Effector memory CD8-positive, alpha-beta T cell (primary cell): ENCODE measurements around the gene RGS3.
A peak's percentile ranks its signal among the peaks of the same experiment; 100 is the strongest.

Experiments
- ATAC-seq: fragments of 150-1000 bp; cut with Tn5 transposase; replicated peaks from 2 replicates; pipeline ENCODE4 v1.10.0; 2021; ENCODE audit warnings: mild to moderate bottlenecking, moderate library complexity
- DNase-seq, 3 experiments: peaks; one replicate each; pipeline ENCODE4 v3.0.0; 2021
- H3K27ac Mint-ChIP-seq, 2 donors: one replicate each; pipeline ENCODE4 v1.8.0; 2022; ENCODE audit warnings: mild to moderate bottlenecking in 2 of 2, mixed read lengths in 2 of 2, moderate library complexity in 2 of 2
- H3K27me3 Mint-ChIP-seq, 2 donors: one replicate each; pipeline ENCODE4 v1.8.0; 2022; ENCODE audit warnings: mixed read lengths in 2 of 2
- H3K36me3 Mint-ChIP-seq: one replicate; pipeline ENCODE4 v1.8.0; 2022; ENCODE audit warnings: mild to moderate bottlenecking, moderate library complexity, mixed read lengths; ENCODE audit not compliant: insufficient read depth
- H3K4me1 Mint-ChIP-seq, 2 donors: one replicate each; pipeline ENCODE4 v1.8.0; 2022; ENCODE audit warnings: low read depth in 2 of 2, mixed read lengths in 2 of 2
- H3K4me3 Mint-ChIP-seq, 2 donors: one replicate each; pipeline ENCODE4 v1.8.0; 2022; ENCODE audit warnings: mild to moderate bottlenecking in 2 of 2, mixed read lengths in 2 of 2, moderate library complexity in 2 of 2
- H3K9me3 Mint-ChIP-seq, 2 donors: one replicate each; pipeline ENCODE4 v1.8.0; 2022; ENCODE audit warnings: mixed read lengths in 2 of 2

The RGS3 gene

DNA sequence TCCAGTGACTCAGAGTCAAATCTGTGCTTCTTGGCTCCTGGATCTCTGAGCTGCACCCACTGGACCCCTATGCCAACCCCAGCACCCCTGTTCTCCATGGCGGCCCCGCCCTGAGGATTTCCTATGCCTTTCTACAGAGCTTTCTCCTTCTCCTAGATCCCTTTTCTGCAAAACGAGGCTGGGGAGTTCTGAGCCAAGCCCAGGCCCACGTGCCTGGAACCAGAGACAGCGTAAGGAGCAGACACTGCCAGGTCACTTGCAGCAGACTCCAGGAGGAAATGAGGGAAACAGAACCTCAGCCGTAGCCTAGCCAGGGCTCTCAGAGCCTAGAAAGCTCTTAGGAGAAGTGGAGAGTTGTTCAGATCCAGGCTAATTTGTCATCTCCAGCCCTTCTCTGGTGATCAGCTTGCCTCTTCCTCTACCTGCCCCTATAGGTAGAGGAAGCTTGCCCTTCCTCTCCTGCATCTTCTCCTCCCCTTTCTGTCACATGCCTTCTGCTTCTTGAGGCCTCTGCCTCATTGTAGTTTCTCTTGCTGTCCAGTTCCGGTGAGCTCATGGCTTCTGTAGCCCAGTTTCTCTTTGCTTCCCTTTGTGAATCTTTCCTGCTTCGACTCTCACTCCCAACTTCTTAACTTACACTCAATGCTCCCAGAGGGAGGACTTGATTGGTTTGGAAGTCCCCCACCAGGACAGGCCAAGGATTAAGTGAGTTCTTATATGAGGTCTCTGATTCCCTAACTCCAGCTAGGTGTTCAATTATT lies 163.4 kb downstream of the RGS3 start:
- Mint-ChIP-seq H3K4me3 (no peak overlapping the region), H3K36me3 (no peaks in the 10 kb centered on the region)

GRCh38 chr9:113628621-113629020 lies 165.1 kb downstream of the RGS3 start:
- Mint-ChIP-seq H3K27ac (no peak overlapping the region), H3K27me3 (peaks cover 20 to 53% of the 10 kb centered on the region in 2 donors), H3K4me1 (peaks cover 3 to 6% of the 10 kb centered on the region in 2 donors), H3K36me3 (no peaks in the 10 kb centered on the region), H3K4me3 (no peak overlapping the region), H3K9me3 (no peaks in the 10 kb centered on the region)
- DNase-seq (no peak), ATAC-seq (no peak)

More for the DNA sequence above, 163.4 kb downstream of the RGS3 start:
- H3K4me1 Mint-ChIP-seq, result no peaks in the 10 kb centered on the region
- no peak for DNase-seq
- H3K27me3 Mint-ChIP-seq, result peaks cover 11 to 40% of the 10 kb centered on the region in 2 donors
- no peak overlapping the region for H3K27ac Mint-ChIP-seq
- ATAC-seq, result no peak
- no peaks in the 10 kb centered on the region for H3K9me3 Mint-ChIP-seq

- peaks cover 3 to 6% of the 10 kb centered on the region in 2 donors for H3K4me1 Mint-ChIP-seq
Observed at GRCh38 chr9:113630386-113631136, 167.0 kb downstream of the RGS3 start.

DNA sequence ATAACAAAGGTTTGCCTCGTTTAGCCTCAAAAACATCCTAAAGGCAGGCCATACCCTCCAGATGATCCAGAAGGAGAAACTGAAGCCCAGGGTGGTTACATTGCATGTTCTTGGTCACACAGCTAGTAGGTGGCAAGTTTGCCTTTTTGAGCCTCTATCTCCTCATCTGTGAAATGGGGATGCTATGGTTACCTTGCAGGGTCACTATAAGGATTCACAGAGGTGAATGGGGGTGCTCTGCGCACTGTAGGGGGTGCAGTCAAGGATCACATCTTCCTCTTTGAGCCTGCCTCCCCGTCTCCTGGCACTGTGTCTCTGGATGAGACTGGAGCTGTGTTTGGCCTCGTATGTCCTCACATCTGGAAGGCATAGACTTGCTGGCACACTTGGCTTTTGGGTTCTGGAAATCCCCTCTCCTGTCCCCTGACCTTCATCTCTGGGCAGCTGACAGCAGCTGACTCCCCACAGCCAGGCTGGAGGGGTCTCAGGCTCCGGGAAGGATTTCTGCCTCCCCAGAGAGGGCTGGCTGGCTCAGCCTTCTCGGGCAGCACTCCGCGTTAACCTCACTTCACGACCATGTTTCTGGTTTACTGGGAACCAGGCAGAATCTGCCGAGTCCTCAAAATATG lies 167.7 kb downstream of the RGS3 start:
- H3K4me1 Mint-ChIP-seq, result peaks cover 3 to 6% of the 10 kb centered on the region in 2 donors
- peaks cover 25 to 63% of the 10 kb centered on the region in 2 donors for H3K27me3 Mint-ChIP-seq
- no peak for DNase-seq

More at GRCh38 chr9:113630386-113631136, 167.0 kb downstream of the RGS3 start:
- Mint-ChIP-seq H3K27ac (no peak overlapping the region), H3K9me3 (no peaks in the 10 kb centered on the region), H3K36me3 (no peaks in the 10 kb centered on the region), H3K4me3 (no peak overlapping the region), H3K27me3 (peaks cover 25 to 62% of the 10 kb centered on the region in 2 donors)
- DNase-seq (no peak), ATAC-seq (no peak)

GRCh38 chr9:113631871-113632665 lies 168.5 kb downstream of the RGS3 start:
- H3K27me3 Mint-ChIP-seq, result peaks cover 25 to 71% of the 10 kb centered on the region in 2 donors
- no peak for DNase-seq
- H3K9me3 Mint-ChIP-seq, result no peaks in the 10 kb centered on the region
- no peak for ATAC-seq
- H3K27ac Mint-ChIP-seq, result no peak overlapping the region
- H3K4me3 Mint-ChIP-seq, result no peak overlapping the region
- H3K36me3 Mint-ChIP-seq, result no peaks in the 10 kb centered on the region
- peaks cover 3 to 6% of the 10 kb centered on the region in 2 donors for H3K4me1 Mint-ChIP-seq

More for the DNA sequence above, 167.7 kb downstream of the RGS3 start:
- ATAC-seq, result no peak
- Mint-ChIP-seq H3K36me3 (no peaks in the 10 kb centered on the region), H3K9me3 (no peaks in the 10 kb centered on the region), H3K4me3 (no peak overlapping the region), H3K27ac (no peak overlapping the region)

- DNase-seq (no peak), ATAC-seq (no peak)
- no peak overlapping the region for H3K27ac Mint-ChIP-seq
Observed at GRCh38 chr9:113632776-113633590, 169.5 kb downstream of the RGS3 start.

DNA sequence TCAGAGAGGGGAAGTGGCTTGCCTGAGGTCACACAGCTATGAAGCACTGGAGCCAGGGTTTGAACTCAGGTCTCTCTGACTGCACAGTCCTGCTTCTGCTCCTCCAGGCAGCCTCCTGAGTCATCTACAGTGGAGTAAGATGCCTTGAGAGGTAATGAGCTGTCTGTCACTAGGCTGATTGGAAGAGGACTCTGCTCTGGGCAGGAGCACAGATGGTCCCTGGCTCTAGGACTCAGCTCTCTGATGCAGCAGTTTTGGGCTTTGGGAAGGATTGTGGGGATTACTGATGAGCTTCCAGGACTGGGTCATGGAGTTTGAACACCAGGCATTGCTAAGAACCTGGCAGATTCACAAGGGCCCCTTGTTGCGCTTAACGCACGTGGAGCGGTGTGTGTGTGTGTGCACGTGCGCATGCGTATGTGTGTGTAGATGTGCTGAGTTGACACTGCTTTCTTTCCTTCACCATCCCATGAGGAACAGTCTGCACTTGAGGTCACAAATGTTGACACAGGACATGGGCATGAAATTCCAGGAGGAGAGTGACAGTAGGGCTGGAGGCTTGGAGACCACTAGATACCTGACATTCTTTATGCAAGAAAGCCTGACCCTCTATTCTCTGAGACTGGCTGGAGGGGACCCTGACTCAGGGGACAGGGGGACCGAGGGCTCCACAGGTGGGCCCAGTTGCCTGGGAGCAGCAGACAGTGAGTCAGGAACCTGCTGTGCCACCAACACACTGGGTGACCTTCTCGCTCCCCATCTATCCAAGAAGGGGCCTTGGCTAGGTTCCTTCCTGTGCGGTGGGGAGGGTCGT lies 170.5 kb downstream of the RGS3 start:
- Mint-ChIP-seq H3K4me1 (peaks cover 3 to 6% of the 10 kb centered on the region in 2 donors), H3K27ac (no peak overlapping the region), H3K4me3 (no peak overlapping the region), H3K36me3 (peaks cover 2% of the 10 kb centered on the region), H3K9me3 (no peaks in the 10 kb centered on the region), H3K27me3 (peaks cover 19 to 58% of the 10 kb centered on the region in 2 donors)
- ATAC-seq (no peak), DNase-seq (no peak)

More at GRCh38 chr9:113632776-113633590, 169.5 kb downstream of the RGS3 start:
- Mint-ChIP-seq H3K27me3 (peaks cover 25 to 68% of the 10 kb centered on the region in 2 donors), H3K9me3 (no peaks in the 10 kb centered on the region), H3K4me1 (peaks cover 3 to 6% of the 10 kb centered on the region in 2 donors), H3K4me3 (no peak overlapping the region), H3K36me3 (no peaks in the 10 kb centered on the region)

- H3K27me3 Mint-ChIP-seq, result peaks cover 19 to 58% of the 10 kb centered on the region in 2 donors
- H3K9me3 Mint-ChIP-seq, result no peaks in the 10 kb centered on the region
- no peak overlapping the region for H3K4me3 Mint-ChIP-seq
- no peak for DNase-seq
- no peak for ATAC-seq
- H3K36me3 Mint-ChIP-seq, result peaks cover 3% of the 10 kb centered on the region
- peaks cover 3 to 6% of the 10 kb centered on the region in 2 donors for H3K4me1 Mint-ChIP-seq
- no peak overlapping the region for H3K27ac Mint-ChIP-seq
Observed at GRCh38 chr9:113634596-113635515, 171.3 kb downstream of the RGS3 start.

DNA sequence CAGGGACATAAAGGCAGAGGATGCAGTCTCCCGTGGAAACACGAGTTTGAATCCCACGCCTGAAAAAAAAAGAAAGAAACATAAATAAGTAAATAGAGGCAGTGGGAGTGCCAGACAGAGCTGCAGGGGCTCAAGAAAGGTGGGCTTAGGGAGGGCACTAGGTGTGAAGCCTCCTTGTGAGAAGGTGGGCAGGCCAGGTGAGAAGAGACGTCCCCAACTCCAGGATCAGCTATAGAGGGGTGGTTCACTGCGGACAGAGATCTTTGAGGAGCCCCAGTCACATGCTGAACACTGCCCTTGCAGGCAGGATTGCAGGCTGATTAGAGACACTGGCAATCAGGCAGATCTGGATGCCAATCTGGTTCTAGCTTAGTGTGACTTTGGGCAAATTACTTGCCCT lies 172.1 kb downstream of the RGS3 start:
- H3K4me3 Mint-ChIP-seq, result no peak overlapping the region
- peaks cover 3 to 6% of the 10 kb centered on the region in 2 donors for H3K4me1 Mint-ChIP-seq
- no peak for DNase-seq
- H3K9me3 Mint-ChIP-seq, result no peaks in the 10 kb centered on the region
- no peak for ATAC-seq
- peaks cover 19 to 58% of the 10 kb centered on the region in 2 donors for H3K27me3 Mint-ChIP-seq
- H3K36me3 Mint-ChIP-seq, result peaks cover 3% of the 10 kb centered on the region
- no peak overlapping the region for H3K27ac Mint-ChIP-seq

DNA sequence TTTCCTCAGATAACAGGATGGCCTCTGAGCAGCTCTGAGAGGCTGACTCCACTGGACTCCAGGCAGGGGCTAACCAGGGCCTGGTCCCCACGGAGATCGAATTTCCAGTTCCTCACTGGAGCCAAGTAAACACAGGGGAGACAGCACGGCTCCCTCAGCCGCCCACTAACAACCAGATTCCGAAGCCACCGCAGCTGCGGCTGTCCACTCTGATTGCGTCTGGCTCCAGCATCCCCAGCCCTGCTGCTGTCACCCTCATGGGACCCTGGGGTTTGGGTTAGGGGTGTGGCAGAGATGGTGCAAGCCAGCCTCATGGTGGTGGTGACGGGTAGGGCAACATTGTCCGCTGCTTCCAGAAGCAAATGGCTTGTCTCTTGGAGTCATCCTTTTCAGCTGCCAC lies 172.6 kb downstream of the RGS3 start:
- Mint-ChIP-seq H3K36me3 (peaks cover 3% of the 10 kb centered on the region), H3K9me3 (no peaks in the 10 kb centered on the region), H3K27ac (no peak overlapping the region), H3K27me3 (peaks cover 19 to 58% of the 10 kb centered on the region in 2 donors), H3K4me1 (peaks cover 3 to 6% of the 10 kb centered on the region in 2 donors), H3K4me3 (no peak overlapping the region)
- no peak for DNase-seq
- ATAC-seq, result no peak

DNA sequence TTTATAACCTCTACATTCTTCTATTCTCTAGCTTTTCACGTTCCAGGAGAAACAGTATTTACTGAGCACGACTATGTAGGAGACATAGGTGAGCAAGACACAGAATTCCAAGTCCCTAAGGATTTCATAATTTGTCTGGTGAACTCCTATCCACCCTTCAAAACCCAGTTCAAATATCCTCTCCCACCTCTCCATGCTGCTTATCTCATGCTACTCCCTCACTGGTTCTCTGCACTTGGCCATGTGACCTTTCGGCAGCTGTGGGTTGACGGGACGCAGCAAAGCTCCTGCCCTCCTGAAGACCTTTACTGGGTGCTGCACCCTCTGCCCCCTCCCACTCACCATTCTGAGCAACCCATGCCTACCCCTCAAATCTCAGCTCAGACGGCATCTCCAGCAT lies 173.2 kb downstream of the RGS3 start:
- no peak for DNase-seq
- peaks cover 3% of the 10 kb centered on the region for H3K36me3 Mint-ChIP-seq
- H3K4me3 Mint-ChIP-seq, result no peak overlapping the region
- ATAC-seq, result no peak
- peaks cover 16 to 55% of the 10 kb centered on the region in 2 donors for H3K27me3 Mint-ChIP-seq
- no peaks in the 10 kb centered on the region for H3K9me3 Mint-ChIP-seq
- peak overlapping the region in 1 of 2 donors; percentile 24 for H3K27ac Mint-ChIP-seq
- H3K4me1 Mint-ChIP-seq, result peaks cover 3 to 6% of the 10 kb centered on the region in 2 donors
